NCI-H2196 treated with DMSO at 0.1 percent for 48 hours (cell line): ENCODE measurements around the gene ABCA13.

Experiments
- DNase-seq: peaks from one replicate; lab custom pipeline; 2025; ENCODE audit not compliant: unreplicated experiment; lab: John Stamatoyannopoulos, UW

Gene ABCA13

GRCh38 chr7:48295296-48295971 is 124.2 kb downstream of the ABCA13 start:
- no peak for DNase-seq

GRCh38 chr7:48296966-48297365 is 125.7 kb downstream of the ABCA13 start:
- no peak for DNase-seq

GRCh38 chr7:48298779-48299178 is 127.5 kb downstream of the ABCA13 start:
- DNase-seq, result no peak

GRCh38 chr7:48299580-48300169 is 128.4 kb downstream of the ABCA13 start:
- DNase-seq, result peak; percentile 20

- no peak for DNase-seq
Observed at GRCh38 chr7:48300301-48300700, 129.0 kb downstream of the ABCA13 start.

GRCh38 chr7:48301201-48301600 is 129.9 kb downstream of the ABCA13 start:
- DNase-seq, result no peak

GRCh38 chr7:48304641-48305040 is 133.4 kb downstream of the ABCA13 start:
- no peak for DNase-seq

- no peak for DNase-seq
Observed at GRCh38 chr7:48305661-48306060, 134.4 kb downstream of the ABCA13 start.

GRCh38 chr7:48307041-48307714 is 135.9 kb downstream of the ABCA13 start:
- DNase-seq, result no peak

- no peak for DNase-seq
Observed at GRCh38 chr7:48309720-48310119, 138.5 kb downstream of the ABCA13 start.

GRCh38 chr7:48311464-48312100 is 140.3 kb downstream of the ABCA13 start:
- DNase-seq, result no peak

- no peak for DNase-seq
Observed at GRCh38 chr7:48312151-48312550, 140.9 kb downstream of the ABCA13 start.

GRCh38 chr7:48316768-48317167 is 145.5 kb downstream of the ABCA13 start:
- DNase-seq, result no peak

- DNase-seq, result no peak
Observed at GRCh38 chr7:48317360-48317759, 146.1 kb downstream of the ABCA13 start.

GRCh38 chr7:48321319-48322010 is 150.2 kb downstream of the ABCA13 start:
- no peak for DNase-seq

GRCh38 chr7:48337012-48337621 is 165.9 kb downstream of the ABCA13 start:
- DNase-seq, result no peak

- DNase-seq, result no peak
Observed at GRCh38 chr7:48337781-48338180, 166.5 kb downstream of the ABCA13 start.

GRCh38 chr7:48347230-48347825 is 176.1 kb downstream of the ABCA13 start:
- DNase-seq, result no peak

- DNase-seq, result no peak
Observed at GRCh38 chr7:48350515-48350914, 179.3 kb downstream of the ABCA13 start.

GRCh38 chr7:48351900-48352299 is 180.6 kb downstream of the ABCA13 start:
- no peak for DNase-seq
